Osteoblast (primary cell): ENCODE results near the gene STK32A. TPM values are rescaled to one million over a fixed set of nuclear protein-coding genes. Genes with fewer than 3 reads are reported as not detected.
A peak's percentile ranks its signal among the peaks of the same experiment; 100 is the strongest.

ENCODE experiments used
- DNase-seq: peaks from one replicate; pipeline ENCODE4 v3.0.0; 2011; ENCODE audit warnings: low spot score, mixed read lengths; ENCODE audit not compliant: insufficient read length; ENCODE audit errors: missing footprints
- H2AFZ ChIP-seq: 2 replicates; pipeline ENCODE4 v1.6.0; 2011; ENCODE audit warnings: mild to moderate bottlenecking, low read length
- H3K27ac ChIP-seq: 2 replicates; pipeline ENCODE4 v1.5.1; 2011; ENCODE audit warnings: mild to moderate bottlenecking, low read depth, low read length, moderate library complexity
- H3K27me3 ChIP-seq: 2 replicates; pipeline ENCODE4 v1.6.0; 2012; ENCODE audit warnings: mild to moderate bottlenecking, control low read depth, inconsistent platforms, low read length, moderate library complexity; ENCODE audit not compliant: insufficient read depth
- H3K36me3 ChIP-seq: 2 replicates; pipeline ENCODE4 v1.5.1; 2011; ENCODE audit warnings: mild to moderate bottlenecking, low read length, control low read depth, moderate library complexity; ENCODE audit not compliant: insufficient read depth
- H3K4me1 ChIP-seq: 2 replicates; pipeline ENCODE4 v1.5.1; 2011; ENCODE audit warnings: mild to moderate bottlenecking, low read length, control low read depth, moderate library complexity; ENCODE audit not compliant: insufficient read depth
- H3K4me2 ChIP-seq: 2 replicates; pipeline ENCODE4 v1.6.0; 2011; ENCODE audit warnings: mild to moderate bottlenecking, low read length; ENCODE audit not compliant: insufficient read depth
- H3K4me3 ChIP-seq: fragments of 200-600 bp; sonication (generic); 3 replicates; pipeline ENCODE4 v1.5.1; 2012; ENCODE audit warnings: mild to moderate bottlenecking, low read length, inconsistent platforms; ENCODE audit not compliant: insufficient read depth
- H3K79me2 ChIP-seq: 2 replicates; pipeline ENCODE4 v1.6.0; 2012; ENCODE audit warnings: mild to moderate bottlenecking, low read length, control low read depth, inconsistent platforms; ENCODE audit not compliant: insufficient read depth
- H3K9me3 ChIP-seq: 2 replicates; pipeline ENCODE4 v1.5.1; 2011; ENCODE audit warnings: low read depth, low read length, control low read depth
- H4K20me1 ChIP-seq: 2 replicates; pipeline ENCODE4 v1.6.0; 2012; ENCODE audit warnings: mild to moderate bottlenecking, low read length, control low read depth; ENCODE audit not compliant: insufficient read depth
- CTCF ChIP-seq: IDR thresholded peaks from 2 replicates; pipeline ENCODE4 v1.5.1; 2011; ENCODE audit warnings: mild to moderate bottlenecking, low read depth, low read length, moderate library complexity; ENCODE audit errors: extremely low read depth
- total RNA-seq: library from RNA; depleted of rRNA; stranded (reverse); fragments of >200 nt; gene quantifications from 2 replicates; pipeline ENCODE4 v1.2.3, GENCODE V29; 2012

The STK32A gene
- total RNA-seq, 1 donor = 1.8 TPM

GRCh38 chr5:147384346-147385193 lies 149.7 kb downstream of the STK32A start:
- Histone ChIP-seq H3K4me3 (no peak overlapping the region), H3K4me1 (no peaks in the 10 kb centered on the region), H3K27ac (no peak overlapping the region), H3K27me3 (peaks cover 4% of the 10 kb centered on the region), H3K9me3 (no peaks in the 10 kb centered on the region), H3K4me2 (no peak overlapping the region), H3K79me2 (no peaks in the 10 kb centered on the region), H3K36me3 (no peaks in the 10 kb centered on the region), H4K20me1 (no peaks in the 10 kb centered on the region), H2AFZ (no peak overlapping the region)
- no peak for TF ChIP-seq CTCF
- no peak for DNase-seq

GRCh38 chr5:147387109-147387508 lies 152.3 kb downstream of the STK32A start:
- DNase-seq = no peak
- H2AFZ ChIP-seq = no peak overlapping the region
- H3K9me3 ChIP-seq = no peaks in the 10 kb centered on the region
- H3K79me2 ChIP-seq = no peaks in the 10 kb centered on the region
- H3K4me1 ChIP-seq = peaks cover 4% of the 10 kb centered on the region
- no peak for TF ChIP-seq CTCF
- no peak overlapping the region for H3K4me2 ChIP-seq
- no peaks in the 10 kb centered on the region for H3K27me3 ChIP-seq
- H3K4me3 ChIP-seq = no peak overlapping the region
- H3K36me3 ChIP-seq = no peaks in the 10 kb centered on the region
- H3K27ac ChIP-seq = no peak overlapping the region
- no peaks in the 10 kb centered on the region for H4K20me1 ChIP-seq

- Histone ChIP-seq H3K4me2 (no peak overlapping the region), H3K36me3 (no peaks in the 10 kb centered on the region), H4K20me1 (no peaks in the 10 kb centered on the region), H3K9me3 (no peaks in the 10 kb centered on the region), H3K4me1 (peaks cover 4% of the 10 kb centered on the region), H3K79me2 (no peaks in the 10 kb centered on the region), H2AFZ (no peak overlapping the region), H3K27me3 (no peaks in the 10 kb centered on the region), H3K4me3 (no peak overlapping the region), H3K27ac (no peak overlapping the region)
- no peak for TF ChIP-seq CTCF
- peak; percentile 34 for DNase-seq
Measured at GRCh38 chr5:147388184-147389108, 153.6 kb downstream of the STK32A start.
